HG02798 (cell line): ENCODE results near the gene SLC19A3.
A peak's percentile ranks its signal among the peaks of the same experiment; 100 is the strongest.
"Not testable (repeated sequence)": the region's sequence is repeated elsewhere in the genome, so short reads cannot be mapped to it uniquely, and the experiment has no call there.

ENCODE experiments used
- ATAC-seq: cut with Tn5 transposase; IDR thresholded peaks from one replicate; pipeline ENCODE4 v1.9.1; 2021; ENCODE audit warnings: mild to moderate bottlenecking; ENCODE audit not compliant: unreplicated experiment, poor library complexity

The SLC19A3 gene

GRCh38 chr2:227717687-227718567, at the start of gene SLC19A3:
SLC19A3 (minus strand) TSS chr2:227718028; CDS start chr2:227702318, 15,710 bp downstream.
- no peak for ATAC-seq

GRCh38 chr2:227766373-227766883, 48.6 kb upstream of the SLC19A3 start:
- peak; percentile 98 for ATAC-seq

- ATAC-seq = no peak
Measured at GRCh38 chr2:227765788-227766372, 48.1 kb upstream of the SLC19A3 start.

GRCh38 chr2:227761740-227762476, 44.1 kb upstream of the SLC19A3 start:
- ATAC-seq = no peak

- ATAC-seq = no peak
Measured at GRCh38 chr2:227759411-227760118, 41.7 kb upstream of the SLC19A3 start.

- ATAC-seq = not testable (repeated sequence)
Measured at GRCh38 chr2:227756261-227756660, 38.4 kb upstream of the SLC19A3 start.

- ATAC-seq = no peak
Measured at GRCh38 chr2:227748079-227748478, 30.3 kb upstream of the SLC19A3 start.

- ATAC-seq = no peak
Measured at GRCh38 chr2:227745594-227745993, 27.8 kb upstream of the SLC19A3 start, which contains the start of gene SCYGR8. SCYGR8 (plus strand) TSS chr2:227745894; CDS start chr2:227745894, 0 bp downstream.

- ATAC-seq = not testable (repeated sequence)
Measured at GRCh38 chr2:227740705-227741104, 22.9 kb upstream of the SLC19A3 start.

- ATAC-seq = no peak
Measured at GRCh38 chr2:227739351-227739750, 21.5 kb upstream of the SLC19A3 start.

GRCh38 chr2:227728035-227728434, 10.2 kb upstream of the SLC19A3 start, which contains the start of gene SCYGR7:
SCYGR7 (plus strand) TSS chr2:227728335; CDS start chr2:227728335, 0 bp downstream.
- no peak for ATAC-seq

- no peak for ATAC-seq
Measured at GRCh38 chr2:227724394-227725039, 6.7 kb upstream of the SLC19A3 start, which contains the start of gene SCYGR6. SCYGR6 (minus strand) TSS chr2:227724757; CDS start chr2:227724757, 0 bp downstream.

GRCh38 chr2:227722821-227723220, 5.0 kb upstream of the SLC19A3 start:
- not testable (repeated sequence) for ATAC-seq

GRCh38 chr2:227720680-227721079, 2.9 kb upstream of the SLC19A3 start:
- ATAC-seq = no peak

GRCh38 chr2:227719641-227720040, 1.8 kb upstream of the SLC19A3 start:
- no peak for ATAC-seq

GRCh38 chr2:227716501-227716900, 1.3 kb downstream of the SLC19A3 start:
- ATAC-seq = no peak

- no peak for ATAC-seq
Measured at GRCh38 chr2:227713291-227713690, 4.5 kb downstream of the SLC19A3 start.

- ATAC-seq = no peak
Measured at GRCh38 chr2:227710986-227711385, 6.8 kb downstream of the SLC19A3 start.

GRCh38 chr2:227707390-227707789, 10.4 kb downstream of the SLC19A3 start:
- no peak for ATAC-seq
